ENCODE measurements around the gene GOT1.

The GOT1 gene

DNA sequence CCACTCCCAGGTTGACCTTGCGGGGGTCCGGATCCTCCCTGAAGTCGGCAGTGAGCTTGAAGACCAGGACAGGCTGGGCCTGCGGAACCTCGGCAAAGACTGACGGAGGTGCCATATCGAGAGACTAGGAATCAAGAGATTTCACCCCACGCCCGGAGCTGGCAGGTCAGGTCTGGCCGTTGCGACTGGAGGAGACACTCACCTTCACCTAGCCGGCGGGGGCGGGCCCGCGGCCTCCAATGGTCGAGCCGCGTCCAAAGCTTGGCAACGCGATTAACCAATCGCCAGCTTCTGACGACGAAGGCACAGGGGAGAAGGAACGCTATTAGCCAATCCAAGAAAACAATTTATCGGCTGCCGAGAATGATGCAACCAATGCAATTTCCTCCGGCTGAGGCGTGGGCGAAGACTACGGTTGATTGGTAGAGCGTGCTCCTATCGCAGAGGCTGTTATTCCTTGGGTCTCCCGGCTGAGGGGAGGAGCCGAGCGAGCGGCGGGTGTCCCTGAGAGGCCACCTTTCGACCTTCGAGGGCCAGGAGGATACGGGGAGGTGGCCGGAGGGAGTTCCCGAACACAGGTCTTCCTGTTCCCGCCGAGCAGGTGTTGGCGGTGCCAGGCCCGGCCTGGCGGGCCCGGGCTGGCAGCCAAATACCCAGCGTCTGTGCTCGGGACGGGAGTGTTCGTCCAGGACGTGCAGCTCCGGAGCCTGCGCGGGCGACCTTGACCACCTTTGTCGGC, at the start of gene GOT1:
TSS of gene GOT1 (minus strand) at position 174 of the 739 bp plus-strand sequence. CDS start at position 115, 59 bp downstream.
- peak; percentile 80 to 93 (median 91) for DNase-seq (ENCODE audit: low read depth in 4 of 4, low spot score in 1 of 4)

DNA sequence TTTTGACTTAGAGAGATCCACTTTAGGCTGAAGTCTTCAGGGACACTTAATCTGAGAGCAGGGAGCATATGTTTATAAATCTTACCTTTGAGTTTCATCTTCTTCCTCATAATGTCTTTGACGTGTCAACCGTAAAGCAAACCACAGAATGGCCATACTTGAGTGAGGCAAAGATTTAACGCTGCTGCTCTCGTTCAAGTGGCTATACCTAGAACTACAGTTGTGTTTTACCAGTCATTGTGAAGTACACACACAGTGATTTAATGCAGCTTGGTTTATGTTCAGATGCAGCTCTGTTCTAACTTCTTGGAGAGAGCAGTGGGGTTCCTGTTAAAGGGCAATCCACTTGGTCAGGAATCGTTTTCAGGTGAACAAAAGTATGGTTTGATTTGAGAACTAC, 39.9 kb upstream of the GOT1 start:
- no peak for DNase-seq (ENCODE audit: low read depth in 4 of 4, low spot score in 1 of 4)

DNA sequence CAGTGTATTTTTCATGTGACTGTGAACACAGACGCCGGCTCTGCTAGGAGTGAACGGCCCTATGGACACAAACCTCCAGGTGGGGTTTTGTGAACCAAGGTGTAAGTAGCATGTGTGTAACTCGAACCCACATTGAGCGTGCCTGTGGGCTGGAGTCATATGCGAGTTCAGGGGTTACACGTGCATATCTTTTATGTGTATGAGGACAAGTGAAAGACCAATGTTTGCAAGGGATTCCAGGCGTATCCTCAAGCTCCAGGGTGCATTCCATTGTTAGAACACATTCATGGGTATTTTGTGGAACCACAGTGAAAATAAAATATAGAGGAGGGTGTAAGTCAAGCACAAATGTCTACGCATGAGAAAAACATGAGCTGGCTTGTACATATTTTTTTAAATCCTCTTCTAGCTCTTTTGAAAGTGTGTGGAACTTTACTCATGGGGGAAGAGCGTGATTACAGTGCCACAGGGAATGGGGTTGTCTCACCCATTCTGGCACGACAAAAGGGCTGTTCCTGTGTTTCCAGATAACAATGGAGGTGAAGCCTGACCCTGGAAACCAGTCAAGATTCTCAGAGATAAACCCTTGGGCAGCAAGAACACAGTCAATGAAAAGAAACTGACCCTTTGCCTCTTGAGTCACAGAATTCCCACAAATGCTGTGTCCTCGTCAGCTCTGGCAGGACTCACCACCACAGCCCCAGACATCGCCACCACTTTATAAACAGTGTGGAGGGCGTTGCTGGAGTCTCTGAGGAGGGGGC, 37.0 kb upstream of the GOT1 start:
- DNase-seq (ENCODE audit: low read depth in 4 of 4, low spot score in 1 of 4) = no peak

DNA sequence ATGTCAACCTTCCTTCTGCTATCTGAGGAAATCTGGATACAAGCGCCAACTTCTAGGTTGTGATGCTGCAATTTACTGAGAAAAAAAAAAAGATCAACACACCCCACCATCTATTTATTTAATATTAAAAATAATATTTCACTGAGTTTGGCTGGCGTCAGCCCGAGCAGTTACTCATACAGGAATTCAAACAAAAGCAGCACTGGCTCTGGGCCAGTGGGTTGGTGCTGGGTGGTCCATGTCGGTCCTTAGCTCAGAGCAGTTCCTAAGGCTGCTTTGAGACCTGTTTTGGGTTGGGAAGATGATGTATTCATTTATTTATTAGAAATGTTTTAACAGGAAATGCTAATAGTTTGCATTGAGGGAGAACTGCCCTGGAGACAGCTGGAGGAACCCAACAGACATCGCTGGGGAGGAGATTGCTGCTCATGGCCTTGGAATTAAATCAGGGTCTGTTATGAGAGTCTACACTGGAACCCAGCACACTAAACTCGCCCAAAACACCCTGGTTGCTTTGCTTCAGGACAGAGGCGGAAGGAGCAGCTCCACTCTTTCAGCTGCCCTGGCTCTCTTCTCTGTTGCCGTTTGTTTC, 36.3 kb upstream of the GOT1 start:
- DNase-seq (ENCODE audit: low read depth in 4 of 4, low spot score in 1 of 4) = no peak

DNA sequence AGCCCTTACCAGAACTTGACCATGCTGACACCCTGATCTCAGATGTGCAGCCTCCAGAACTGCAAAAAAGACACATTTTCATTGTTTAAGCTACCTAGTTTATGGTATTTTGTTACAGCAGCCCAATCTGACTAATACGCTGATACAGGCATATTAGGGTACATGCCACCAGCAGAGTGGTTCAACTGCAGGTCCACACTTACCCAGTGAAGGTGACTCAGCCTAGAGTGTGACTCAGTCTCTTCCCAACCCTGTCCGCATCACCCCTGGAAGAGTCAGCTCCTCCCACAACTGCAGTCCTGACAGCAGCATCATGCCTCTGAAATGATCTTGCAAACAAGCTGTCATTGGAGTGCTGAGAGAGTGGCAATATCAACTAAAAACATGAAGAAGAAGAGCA, 30.8 kb upstream of the GOT1 start:
- DNase-seq (ENCODE audit: low read depth in 4 of 4, low spot score in 1 of 4) = no peak

DNA sequence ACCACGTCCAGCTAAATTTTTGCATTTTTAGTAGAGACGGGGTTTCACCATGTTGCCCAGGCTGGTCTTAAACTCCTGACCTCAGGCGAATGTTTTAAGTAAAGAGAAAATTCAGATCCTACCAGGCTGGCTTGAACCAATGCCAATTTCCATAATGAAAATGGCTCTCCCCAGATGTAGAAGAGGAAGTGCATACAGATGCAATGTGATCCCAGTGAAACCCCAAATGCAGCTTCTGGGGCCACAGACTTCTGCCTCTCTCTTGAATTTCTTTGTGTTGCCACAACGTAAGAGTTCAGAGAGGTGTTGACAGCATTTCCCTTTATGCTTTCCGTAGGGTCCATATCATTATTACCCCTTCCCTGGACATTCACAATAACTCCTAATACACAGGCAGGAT, 29.6 kb upstream of the GOT1 start:
- DNase-seq (ENCODE audit: low read depth in 4 of 4, low spot score in 1 of 4) = no peak

DNA sequence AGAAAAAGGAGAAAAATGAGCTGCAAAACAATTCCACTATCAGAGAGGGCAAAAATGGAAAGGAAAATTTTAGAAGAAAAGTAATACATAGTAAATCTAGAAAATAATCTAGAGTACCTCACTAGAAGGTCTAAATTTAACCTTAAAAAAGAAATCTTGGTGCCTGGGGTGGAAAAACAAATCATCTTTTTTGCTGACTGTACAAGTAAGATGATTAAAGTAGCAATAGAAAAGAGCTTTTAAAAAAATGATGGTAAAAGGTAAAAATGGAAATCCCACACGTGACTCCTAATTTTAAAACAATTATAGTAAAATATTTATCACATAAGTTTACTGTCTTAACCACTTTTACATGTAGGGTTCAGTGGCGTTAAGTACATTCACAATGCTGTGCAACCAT, 28.8 kb upstream of the GOT1 start:
- DNase-seq (ENCODE audit: low read depth in 4 of 4, low spot score in 1 of 4) = no peak

DNA sequence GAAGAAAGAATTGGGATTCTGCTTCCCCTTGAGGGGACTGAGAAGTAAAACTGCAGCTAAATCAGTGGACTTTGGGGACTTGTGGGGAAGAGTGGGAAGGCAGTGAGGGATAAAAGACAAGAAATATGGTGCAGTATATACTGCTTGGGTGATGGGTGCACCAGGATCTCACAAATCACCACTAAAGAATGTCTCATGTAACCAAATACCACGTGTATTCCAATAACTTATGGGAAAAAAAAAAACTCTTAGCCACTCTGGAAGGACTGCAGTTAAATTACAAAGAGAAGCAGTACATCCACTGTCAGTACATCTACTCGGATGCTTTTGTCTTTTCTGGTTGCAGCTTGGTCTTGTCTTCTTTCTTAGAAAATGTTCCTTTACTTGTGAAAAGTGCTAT, 27.4 kb upstream of the GOT1 start:
- DNase-seq (ENCODE audit: low read depth in 4 of 4, low spot score in 1 of 4) = no peak

DNA sequence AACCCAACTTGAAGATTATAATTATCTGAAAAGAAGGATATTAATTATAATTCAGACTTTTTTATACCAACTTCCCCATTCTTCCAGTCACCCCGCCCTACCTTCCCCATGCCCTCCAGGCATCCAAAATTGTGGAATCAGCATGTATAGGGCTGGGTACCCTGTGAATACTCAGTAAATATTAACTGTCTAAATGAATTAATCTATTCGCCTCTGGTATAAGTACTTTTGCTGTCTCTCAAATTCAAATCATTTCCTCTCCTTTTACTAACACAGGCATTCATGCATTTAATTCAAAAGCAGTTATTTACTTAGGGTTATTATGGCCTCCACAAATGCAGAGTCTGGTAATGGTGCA, 26.5 kb upstream of the GOT1 start:
- DNase-seq (ENCODE audit: low read depth in 4 of 4, low spot score in 1 of 4) = no peak

DNA sequence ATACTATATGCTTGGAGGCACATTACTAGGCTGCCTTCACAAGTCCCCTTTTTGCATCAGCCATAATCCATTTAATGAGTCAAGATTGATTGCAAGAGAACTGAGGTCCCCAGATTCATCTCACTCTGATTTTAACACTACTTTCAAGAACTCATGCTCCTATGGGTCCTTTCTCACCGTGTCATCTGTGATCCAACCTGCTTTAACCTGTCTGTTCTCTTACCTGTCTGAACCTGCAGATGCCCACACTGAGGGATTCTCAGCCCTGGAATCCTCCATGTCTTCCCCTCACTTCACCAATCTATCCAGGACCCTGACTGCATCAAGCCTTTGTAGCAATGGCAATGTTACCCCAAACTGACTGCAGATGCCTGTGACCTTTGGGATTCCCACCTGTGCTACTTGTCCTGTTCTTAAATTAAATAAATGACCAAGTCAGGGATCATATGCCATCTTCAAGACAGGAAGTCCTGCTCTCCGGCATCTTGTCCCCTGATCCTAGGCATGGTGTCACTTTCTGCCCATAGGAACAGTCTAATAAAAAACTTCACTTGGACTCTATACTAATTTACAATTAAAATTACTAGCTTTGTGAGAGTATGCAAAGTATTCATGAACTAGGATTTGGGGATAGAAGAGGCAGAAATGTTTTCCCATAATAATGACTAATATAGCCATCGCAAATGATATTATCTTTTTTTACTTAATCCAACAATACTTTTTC, 25.9 kb upstream of the GOT1 start:
- no peak for DNase-seq (ENCODE audit: low read depth in 4 of 4, low spot score in 1 of 4)

DNA sequence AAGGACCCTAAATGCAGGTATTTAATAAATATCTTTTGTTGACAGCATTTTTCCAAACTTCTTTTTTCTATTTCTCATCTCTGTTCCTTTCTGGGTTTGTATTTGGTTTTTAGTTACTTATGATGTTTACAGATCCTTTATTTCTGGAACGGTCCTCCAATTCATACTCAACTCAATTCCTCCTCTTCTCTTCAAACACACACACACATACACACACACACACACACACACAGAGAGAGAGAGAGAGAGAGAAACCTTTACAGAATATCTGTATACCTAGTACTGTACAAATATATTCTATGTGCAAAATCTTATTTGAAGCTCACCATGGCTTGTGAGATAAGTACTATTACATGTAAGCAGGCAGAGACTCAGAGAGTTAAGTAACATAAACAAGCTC, 21.6 kb upstream of the GOT1 start:
- DNase-seq (ENCODE audit: low read depth in 4 of 4, low spot score in 1 of 4) = no peak

DNA sequence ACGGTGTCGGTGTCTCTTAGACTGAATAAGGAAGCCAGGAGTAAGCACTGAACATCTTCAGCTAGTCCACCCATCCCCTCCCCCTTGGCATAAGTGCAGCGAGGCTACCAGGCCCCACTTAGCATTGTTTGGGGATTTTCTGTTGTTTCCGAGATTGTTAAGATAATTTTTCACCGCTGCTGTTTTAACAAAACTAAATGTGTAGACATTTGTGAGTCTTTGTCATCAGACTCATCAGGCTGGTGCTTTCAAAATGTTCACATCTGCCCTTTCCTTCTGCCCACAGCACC, 21.0 kb upstream of the GOT1 start:
- no peak for DNase-seq (ENCODE audit: low read depth in 4 of 4, low spot score in 1 of 4)

DNA sequence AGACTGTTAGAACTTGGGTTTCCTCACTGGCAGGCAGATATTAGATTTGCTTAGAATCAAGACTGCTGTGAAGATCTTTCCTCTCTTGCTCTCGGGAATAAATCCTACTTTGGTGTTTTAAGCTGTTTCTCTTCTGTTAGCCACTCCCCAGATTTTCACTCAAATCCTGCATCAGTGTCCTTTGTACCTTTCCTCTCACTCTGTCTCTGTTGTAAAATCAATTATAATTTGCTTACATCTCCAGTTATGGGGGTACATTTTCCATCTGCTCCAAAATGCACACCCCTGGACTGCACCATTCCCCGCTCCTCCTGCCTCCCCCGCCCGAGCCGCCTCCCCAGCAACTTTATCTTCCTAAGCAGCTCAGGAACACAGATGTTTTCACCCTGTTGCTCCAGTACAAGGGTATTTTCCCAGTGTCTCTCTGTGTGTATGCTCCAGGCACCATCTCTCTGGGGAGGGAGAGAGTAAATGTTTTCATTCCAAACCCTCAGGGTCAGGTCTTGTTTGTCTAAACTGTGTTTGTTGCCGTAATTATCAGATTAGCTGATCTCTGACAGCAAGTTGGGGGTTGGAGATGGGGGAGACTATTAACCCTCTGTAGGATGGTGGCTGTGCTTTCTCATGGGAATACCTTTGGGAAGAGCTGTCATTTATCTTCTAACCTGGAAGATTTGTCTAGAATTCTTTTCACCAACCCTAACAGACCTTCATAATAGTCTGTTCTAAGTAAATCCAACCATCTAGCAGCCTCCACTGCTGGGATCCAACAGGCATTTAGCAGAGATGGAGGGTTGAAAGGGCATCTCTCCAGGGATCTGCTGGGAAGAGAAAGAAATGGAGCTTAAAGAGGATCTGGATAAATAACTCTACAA, 20.4 kb upstream of the GOT1 start:
- no peak for DNase-seq (ENCODE audit: low read depth in 4 of 4, low spot score in 1 of 4)

DNA sequence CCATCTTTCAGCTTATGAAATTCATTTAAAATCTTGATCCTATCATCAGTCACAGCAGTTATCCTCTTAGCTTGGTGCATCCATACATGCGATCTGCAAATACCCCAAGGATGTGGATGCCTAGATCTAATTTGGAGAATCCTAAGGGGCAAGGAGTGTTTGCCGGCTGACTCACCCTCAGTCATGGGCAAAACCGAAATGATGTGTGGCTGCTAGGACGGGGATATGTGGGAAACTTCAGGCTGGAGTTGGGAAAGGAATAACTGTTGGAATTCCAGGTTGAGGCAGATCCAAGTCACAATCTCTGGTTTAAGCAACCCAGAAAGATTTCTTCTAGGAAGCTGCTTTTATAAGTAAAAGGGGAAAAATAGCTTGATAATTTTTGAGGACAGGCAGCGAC, 19.7 kb upstream of the GOT1 start:
- DNase-seq (ENCODE audit: low read depth in 4 of 4, low spot score in 1 of 4) = no peak

DNA sequence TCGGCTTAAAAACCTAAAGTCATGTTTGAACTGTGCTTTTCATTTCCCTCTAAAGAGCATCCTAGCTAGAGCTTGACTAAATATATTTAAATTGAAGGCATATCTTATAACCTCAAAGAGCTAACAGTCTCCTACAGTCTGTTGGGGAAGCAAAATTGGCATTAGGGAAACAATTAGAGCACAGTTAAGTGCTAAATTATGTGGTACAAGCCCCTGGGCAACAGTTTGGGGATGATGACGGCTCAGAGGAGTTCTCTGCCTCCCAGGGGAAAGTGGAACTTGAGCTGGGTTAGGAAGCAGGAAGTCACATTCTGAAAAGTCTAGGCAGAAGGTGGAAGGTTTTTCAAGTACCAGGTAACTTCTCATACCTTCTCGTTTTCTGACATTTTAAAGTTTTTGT, 18.6 kb upstream of the GOT1 start:
- no peak for DNase-seq (ENCODE audit: low read depth in 4 of 4, low spot score in 1 of 4)

DNA sequence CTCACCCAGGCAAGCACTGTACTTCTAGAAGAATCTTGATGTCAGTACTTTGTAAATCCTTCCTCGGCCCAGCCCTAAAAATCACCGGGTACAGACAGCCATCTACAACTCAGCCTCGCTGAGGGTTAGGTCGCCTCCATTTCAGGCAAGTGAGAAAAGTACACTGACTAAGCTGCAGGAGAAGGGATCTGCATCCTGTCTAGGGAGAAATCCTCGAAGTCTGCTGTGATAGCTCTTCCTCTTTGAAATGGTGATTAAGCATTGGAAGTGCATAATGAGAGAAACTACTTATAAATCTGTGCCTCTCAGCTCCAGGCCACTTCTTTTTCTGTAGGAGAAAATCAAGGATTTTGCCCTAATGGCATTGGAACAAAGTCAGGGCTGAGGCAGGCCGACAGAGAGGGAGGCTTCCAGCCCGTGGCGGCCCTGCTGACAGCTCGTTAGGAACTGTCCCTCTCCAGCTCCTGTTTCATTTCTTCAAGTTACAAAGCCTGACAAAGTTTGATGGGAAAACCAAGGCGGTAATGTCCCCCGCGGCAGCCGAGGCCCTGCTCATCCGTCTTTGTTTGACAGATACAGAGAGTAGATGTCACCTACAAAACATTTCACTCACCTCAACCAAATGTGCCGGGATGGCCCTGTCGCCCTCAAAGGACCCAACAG, 14.1 kb upstream of the GOT1 start:
- DNase-seq (ENCODE audit: low read depth in 4 of 4, low spot score in 1 of 4) = no peak

DNA sequence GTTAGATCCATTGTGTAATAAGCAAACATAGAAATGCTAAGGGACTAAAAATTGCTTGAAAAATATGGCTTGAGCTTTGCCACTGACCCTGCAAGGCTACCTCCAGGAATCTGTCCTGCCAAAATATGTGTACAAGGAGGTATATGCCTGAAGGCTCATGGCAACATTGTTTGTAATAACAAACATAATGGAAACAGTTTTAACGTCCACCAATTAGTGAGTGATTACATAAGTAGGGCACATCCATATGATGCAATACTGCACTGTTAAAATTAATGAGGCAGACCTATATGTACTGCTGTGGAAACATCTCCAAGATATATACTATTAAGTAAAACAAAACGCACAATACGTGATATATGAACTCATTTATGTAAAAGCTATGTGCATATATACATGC, 13.1 kb upstream of the GOT1 start:
- no peak for DNase-seq (ENCODE audit: low read depth in 4 of 4, low spot score in 1 of 4)

DNA sequence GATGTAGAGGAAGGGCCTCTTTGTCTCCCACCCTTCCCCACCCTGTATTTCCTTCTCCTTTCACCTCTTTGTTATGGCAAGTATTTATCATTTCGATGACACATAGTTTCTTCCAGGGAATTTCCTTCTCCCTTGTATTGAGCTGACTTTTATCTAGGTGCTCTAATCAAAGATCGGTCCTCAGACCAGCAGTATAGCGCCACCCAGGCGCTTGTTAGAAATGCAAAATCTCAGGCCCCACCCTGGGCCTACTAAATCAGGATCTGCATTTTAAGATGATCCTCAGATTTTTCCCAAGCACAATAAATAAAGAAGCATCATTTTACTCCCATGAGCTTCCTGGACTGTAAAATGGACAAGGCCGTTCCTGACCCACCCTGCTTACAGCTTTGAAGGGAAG, 12.0 kb upstream of the GOT1 start:
- DNase-seq (ENCODE audit: low read depth in 4 of 4, low spot score in 1 of 4) = no peak

DNA sequence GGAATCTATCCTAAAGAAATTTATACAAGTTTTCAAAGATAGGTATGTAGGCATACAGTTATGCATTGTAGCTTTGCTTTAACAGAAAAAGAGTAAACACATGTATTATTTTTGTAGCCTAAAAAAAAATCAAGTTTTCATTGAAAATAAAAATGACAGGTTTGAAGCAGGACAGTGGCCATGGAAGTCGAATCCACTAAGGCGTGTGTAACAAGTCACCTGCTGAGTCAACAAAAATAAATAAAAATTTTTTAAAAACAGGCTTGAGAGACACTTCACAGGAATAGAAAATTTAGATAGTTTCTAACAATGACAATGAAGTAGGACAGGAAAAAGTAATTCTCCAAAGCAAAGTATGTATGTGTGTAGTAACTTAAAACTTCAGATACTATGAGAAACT, 8.5 kb upstream of the GOT1 start:
- no peak for DNase-seq (ENCODE audit: low read depth in 4 of 4, low spot score in 1 of 4)

DNA sequence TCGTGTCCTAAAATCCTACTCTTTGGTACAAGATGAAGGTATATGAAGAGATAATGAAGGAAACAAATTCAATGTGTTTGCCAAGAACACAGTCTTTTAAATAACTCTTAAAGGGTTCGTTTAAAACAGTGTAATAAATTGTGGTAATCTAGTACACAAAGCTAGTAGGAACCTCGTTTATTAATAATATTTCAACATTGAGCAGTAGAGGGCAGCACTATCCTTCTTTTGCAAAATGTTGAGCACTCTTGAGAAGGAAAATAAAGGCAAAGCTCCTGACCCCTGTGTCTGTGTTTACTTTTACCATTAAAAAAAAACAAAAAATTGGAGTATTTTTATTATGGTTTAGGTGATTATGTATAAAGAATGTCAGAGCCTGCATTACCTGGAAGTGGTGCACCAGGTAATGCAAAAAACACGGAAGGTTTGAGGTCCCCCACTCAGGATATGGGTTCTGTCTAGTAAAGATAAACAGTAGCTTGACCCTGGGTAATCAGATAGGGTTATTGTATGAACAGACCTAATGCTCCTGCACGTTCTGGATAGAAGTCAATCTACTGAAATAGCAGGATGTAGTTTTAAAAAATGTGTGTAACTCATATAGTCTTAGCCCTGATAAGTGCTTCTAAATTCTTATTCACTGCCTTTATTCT, 5.7 kb upstream of the GOT1 start:
- no peak for DNase-seq (ENCODE audit: low read depth in 4 of 4, low spot score in 1 of 4)
